GM12864 (cell line): ENCODE data around the gene ARHGDIB.

Source experiments
- DNase-seq: peaks from one replicate; pipeline ENCODE4 v3.0.0-alpha.2; 2011; ENCODE audit warnings: low read depth
- H3K4me3 ChIP-seq: 2 replicates; pipeline ENCODE4 v1.5.1; 2011; ENCODE audit warnings: mild to moderate bottlenecking, low read depth, low read length, control low read depth
- CTCF ChIP-seq: IDR thresholded peaks from 2 replicates; pipeline ENCODE4 v1.5.1; 2011; ENCODE audit warnings: low read depth, mild to moderate bottlenecking, moderate library complexity, low read length, control low read depth, inconsistent platforms; ENCODE audit errors: missing control alignments

Gene ARHGDIB

GRCh38 chr12:14963520-14963919 lies 2.1 kb upstream of the ARHGDIB start:
- H3K4me3 ChIP-seq, result no peak overlapping the region
- DNase-seq, result no peak
- no peak for TF ChIP-seq CTCF

GRCh38 chr12:14962797-14963196 lies 1.4 kb upstream of the ARHGDIB start:
- no peak overlapping the region; the same call in 1 of the 2 replicates for H3K4me3 ChIP-seq
- no peak for DNase-seq
- TF ChIP-seq CTCF, result no peak

GRCh38 chr12:14962153-14962539 lies 745 bp upstream of the ARHGDIB start:
- TF ChIP-seq CTCF, result no peak
- DNase-seq, result no peak
- H3K4me3 ChIP-seq, result peak overlapping the region; percentile 73; the same call in 1 of the 2 replicates

- TF ChIP-seq CTCF, result no peak
Measured at GRCh38 chr12:14960548-14961465, 594 bp downstream of the ARHGDIB start.

GRCh38 chr12:14959916-14960496 lies 1.4 kb downstream of the ARHGDIB start:
- no peak for DNase-seq
- peak overlapping the region; percentile 73 for H3K4me3 ChIP-seq
- TF ChIP-seq CTCF, result no peak

More at GRCh38 chr12:14960548-14961465, 594 bp downstream of the ARHGDIB start:
- no peak for DNase-seq
- peak overlapping the region; percentile 73 for H3K4me3 ChIP-seq

- DNase-seq, result no peak
- TF ChIP-seq CTCF, result no peak
- H3K4me3 ChIP-seq, result peak overlapping the region; percentile 73
Measured at GRCh38 chr12:14959463-14959862, 1.9 kb downstream of the ARHGDIB start.

- no peak for TF ChIP-seq CTCF
- H3K4me3 ChIP-seq, result peak overlapping the region; percentile 73
- DNase-seq, result no peak
Measured at GRCh38 chr12:14959126-14959440, 2.3 kb downstream of the ARHGDIB start.
